MM.1S (cell line): ENCODE results near the gene PRKAG3.

ENCODE experiments used
- DNase-seq: peaks from one replicate; pipeline ENCODE4 v3.0.0-alpha.2; 2015
- H2AFZ ChIP-seq: fragments of 300-600 bp; sonication (generic); 2 replicates; pipeline ENCODE4 v1.6.0; 2016; ENCODE audit warnings: antibody characterized with exemption, low read length
- H3F3A ChIP-seq: fragments of 300-600 bp; sonication (generic); 2 replicates; pipeline ENCODE4 v1.6.1; 2016; ENCODE audit warnings: mild to moderate bottlenecking, antibody characterized with exemption, low read length, moderate library complexity, mixed read lengths; ENCODE audit not compliant: insufficient read depth
- H3K27ac ChIP-seq: fragments of 300-600 bp; sonication (generic); 2 replicates; pipeline ENCODE4 v1.5.1; 2016; ENCODE audit warnings: mild to moderate bottlenecking, low read length
- H3K27me3 ChIP-seq: fragments of 300-600 bp; sonication (generic); replicated peaks from 2 replicates; pipeline ENCODE4 v1.6.0; 2016; ENCODE audit warnings: low read length; ENCODE audit not compliant: insufficient read depth
- H3K36me3 ChIP-seq: fragments of 300-600 bp; sonication (generic); replicated peaks from 2 replicates; pipeline ENCODE4 v1.6.1; 2016; ENCODE audit warnings: mild to moderate bottlenecking, low read length, mixed read lengths; ENCODE audit not compliant: insufficient read depth
- H3K4me1 ChIP-seq: fragments of 300-600 bp; sonication (generic); 2 replicates; pipeline ENCODE4 v1.6.1; 2016; ENCODE audit warnings: low read length, mixed read lengths
- H3K4me2 ChIP-seq: fragments of 300-600 bp; sonication (generic); 2 replicates; pipeline ENCODE4 v1.6.0; 2016; ENCODE audit warnings: low read depth, low read length
- H3K4me3 ChIP-seq: fragments of 300-600 bp; sonication (generic); 2 replicates; pipeline ENCODE4 v1.5.1; 2016; ENCODE audit warnings: low read length, mixed read lengths
- H3K79me2 ChIP-seq: fragments of 300-600 bp; sonication (generic); 2 replicates; pipeline ENCODE4 v1.6.1; 2016; ENCODE audit warnings: mixed run types, low read length, mixed read lengths
- H3K9ac ChIP-seq: fragments of 300-600 bp; sonication (generic); 2 replicates; pipeline ENCODE4 v1.6.1; 2016; ENCODE audit warnings: low read length, mixed read lengths
- H3K9me2 ChIP-seq: fragments of 300-600 bp; sonication (generic); replicated peaks from 2 replicates; pipeline ENCODE4 v1.6.1; 2016; ENCODE audit warnings: mild to moderate bottlenecking, low read length, mixed read lengths; ENCODE audit not compliant: insufficient read depth
- H3K9me3 ChIP-seq: fragments of 300-600 bp; sonication (generic); replicated peaks from 2 replicates; pipeline ENCODE4 v1.6.1; 2016; ENCODE audit warnings: mild to moderate bottlenecking, low read length, mixed read lengths; ENCODE audit not compliant: insufficient read depth
- H4K20me1 ChIP-seq: fragments of 300-600 bp; sonication (generic); 2 replicates; pipeline ENCODE4 v1.6.1; 2016; ENCODE audit warnings: mild to moderate bottlenecking, low read length, moderate library complexity, mixed read lengths; ENCODE audit not compliant: insufficient read depth
- EZH2 ChIP-seq: fragments of 300-600 bp; sonication (generic); optimal IDR thresholded peaks from 2 replicates; pipeline ENCODE3; 2017; ENCODE audit warnings: low read depth, mild to moderate bottlenecking, antibody characterized with exemption, low read length, mixed read lengths
- EZH2phosphoT487 ChIP-seq: fragments of 300-600 bp; sonication (generic); IDR thresholded peaks from 2 replicates; pipeline ENCODE4 v1.6.1; 2018; ENCODE audit warnings: antibody characterized with exemption, low read length
- TF ChIP-seq, protein P1 (sequence below): fragments of 300-600 bp; sonication (generic); IDR thresholded peaks from 2 replicates; pipeline ENCODE4 v1.5.1; 2016; ENCODE audit warnings: antibody characterized with exemption, low read length, mixed read lengths

PRKAG3 gene

GRCh38 chr2:218822622-218823021 is 9.0 kb downstream of the PRKAG3 start:
- Histone ChIP-seq H3K36me3 (no peaks in the 10 kb centered on the region), H3K27me3 (0 out of 2 replicates have a peak, but pooled peaks cover 9% of the 10 kb centered on the region), H3K9me2 (no peaks in the 10 kb centered on the region), H3F3A (no peaks in the 10 kb centered on the region), H3K79me2 (no peaks in the 10 kb centered on the region), H4K20me1 (no peaks in the 10 kb centered on the region), H3K4me2 (no peak overlapping the region), H3K9me3 (no peaks in the 10 kb centered on the region), H3K4me1 (no peaks in the 10 kb centered on the region), H3K4me3 (no peak overlapping the region), H3K27ac (no peak overlapping the region), H3K9ac (no peak overlapping the region), H2AFZ (no peak overlapping the region)
- no peak for DNase-seq
- TF ChIP-seq EZH2 (no peak), EZH2phosphoT487 (no peak)
- TF ChIP-seq, protein P1, sequence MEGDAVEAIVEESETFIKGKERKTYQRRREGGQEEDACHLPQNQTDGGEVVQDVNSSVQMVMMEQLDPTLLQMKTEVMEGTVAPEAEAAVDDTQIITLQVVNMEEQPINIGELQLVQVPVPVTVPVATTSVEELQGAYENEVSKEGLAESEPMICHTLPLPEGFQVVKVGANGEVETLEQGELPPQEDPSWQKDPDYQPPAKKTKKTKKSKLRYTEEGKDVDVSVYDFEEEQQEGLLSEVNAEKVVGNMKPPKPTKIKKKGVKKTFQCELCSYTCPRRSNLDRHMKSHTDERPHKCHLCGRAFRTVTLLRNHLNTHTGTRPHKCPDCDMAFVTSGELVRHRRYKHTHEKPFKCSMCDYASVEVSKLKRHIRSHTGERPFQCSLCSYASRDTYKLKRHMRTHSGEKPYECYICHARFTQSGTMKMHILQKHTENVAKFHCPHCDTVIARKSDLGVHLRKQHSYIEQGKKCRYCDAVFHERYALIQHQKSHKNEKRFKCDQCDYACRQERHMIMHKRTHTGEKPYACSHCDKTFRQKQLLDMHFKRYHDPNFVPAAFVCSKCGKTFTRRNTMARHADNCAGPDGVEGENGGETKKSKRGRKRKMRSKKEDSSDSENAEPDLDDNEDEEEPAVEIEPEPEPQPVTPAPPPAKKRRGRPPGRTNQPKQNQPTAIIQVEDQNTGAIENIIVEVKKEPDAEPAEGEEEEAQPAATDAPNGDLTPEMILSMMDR = no peak

DNA sequence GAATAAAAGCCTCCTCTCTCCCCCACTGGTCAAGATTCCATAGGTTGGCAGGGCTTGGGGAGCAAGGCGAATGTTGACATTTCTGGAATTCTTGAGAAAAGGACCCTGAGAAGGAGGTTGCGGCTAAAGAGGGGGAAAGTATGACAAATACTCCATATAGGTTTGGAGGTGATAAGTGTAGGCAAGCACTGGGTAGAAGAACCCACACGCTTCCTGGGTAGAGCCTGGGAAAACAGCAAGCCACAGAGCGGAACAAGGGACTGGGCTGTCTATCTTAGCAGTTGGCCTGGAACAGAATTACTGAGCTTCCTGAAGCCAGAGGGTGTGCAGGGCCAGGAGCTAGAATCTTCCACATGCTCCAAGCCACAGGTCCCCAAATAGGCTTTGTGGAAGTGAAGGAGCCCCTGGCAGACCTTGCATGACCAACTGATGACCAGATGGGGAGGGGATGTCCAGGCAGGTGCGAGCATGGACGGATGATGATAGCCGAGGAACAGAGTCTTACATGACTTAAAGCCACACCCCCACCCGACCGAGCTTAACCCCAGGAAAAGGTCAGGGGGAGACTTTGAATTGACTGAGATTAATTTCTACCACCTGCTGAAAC is 9.9 kb downstream of the PRKAG3 start:
- Histone ChIP-seq H3F3A (no peaks in the 10 kb centered on the region), H3K4me1 (no peaks in the 10 kb centered on the region), H3K9me3 (no peaks in the 10 kb centered on the region), H3K4me2 (no peak overlapping the region), H3K27me3 (0 out of 2 replicates have a peak, but pooled peaks cover 9% of the 10 kb centered on the region), H3K9ac (no peak overlapping the region), H3K27ac (no peak overlapping the region), H3K4me3 (no peak overlapping the region), H3K36me3 (no peaks in the 10 kb centered on the region), H3K9me2 (no peaks in the 10 kb centered on the region), H4K20me1 (no peaks in the 10 kb centered on the region), H2AFZ (no peak overlapping the region), H3K79me2 (no peaks in the 10 kb centered on the region)
- no peak for DNase-seq
- TF ChIP-seq EZH2phosphoT487 (no peak), EZH2 (no peak)
- TF ChIP-seq, protein P1 = no peak

GRCh38 chr2:218820746-218821369 is 10.7 kb downstream of the PRKAG3 start:
- Histone ChIP-seq H3K4me2 (no peak overlapping the region), H3F3A (no peaks in the 10 kb centered on the region), H3K9ac (no peak overlapping the region), H3K79me2 (no peaks in the 10 kb centered on the region), H3K9me2 (no peaks in the 10 kb centered on the region), H4K20me1 (no peaks in the 10 kb centered on the region), H2AFZ (no peak overlapping the region), H3K4me1 (no peaks in the 10 kb centered on the region), H3K36me3 (no peaks in the 10 kb centered on the region), H3K9me3 (no peaks in the 10 kb centered on the region), H3K27ac (no peak overlapping the region), H3K27me3 (0 out of 2 replicates have a peak, but pooled peaks cover 9% of the 10 kb centered on the region), H3K4me3 (no peak overlapping the region)
- TF ChIP-seq EZH2phosphoT487 (no peak), EZH2 (no peak)
- TF ChIP-seq, protein P1 = no peak
- DNase-seq = no peak
